ENCODE measurements around the gene AMD1.
"Not testable (repeated sequence)": the region's sequence is repeated elsewhere in the genome, so short reads cannot be mapped to it uniquely, and the experiment has no call there.

The AMD1 gene

DNA sequence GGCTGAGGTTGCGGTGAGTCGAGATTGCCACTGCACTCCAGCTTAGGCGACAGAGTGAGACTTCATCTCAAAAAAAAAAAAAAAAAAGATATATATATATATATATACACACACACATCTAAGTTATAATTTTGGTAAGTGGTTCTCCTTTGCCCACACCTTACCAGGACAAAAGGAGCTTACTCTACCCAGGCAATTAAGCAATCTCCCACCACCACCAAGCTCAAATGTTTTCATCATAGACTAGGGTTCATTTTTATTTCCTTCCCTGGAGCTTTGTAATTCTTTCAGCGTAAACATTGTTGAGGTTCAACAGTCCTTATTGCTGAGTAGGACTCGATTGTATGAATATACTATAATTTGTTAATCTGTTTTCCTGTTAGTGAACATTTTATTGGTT, 23.5 kb downstream of the AMD1 start:
- Histone ChIP-seq H3K36me3 (ENCODE audit: insufficient read depth, low read length) (peaks cover 72% of the 10 kb centered on the region), H3K4me3 (no peak overlapping the region), H3K27ac (peak overlapping the region; percentile 66), H3K9me3 (ENCODE audit: low read depth, low read length) (no peaks in the 10 kb centered on the region), H3K9ac (ENCODE audit: insufficient read length) (no peak overlapping the region)
- DNase-seq (ENCODE audit: low read depth, low spot score), result no peak
- TF ChIP-seq FOXP2 (optimal IDR thresholded peaks at IDR 0.05; ENCODE audit: control extremely low read depth, extremely low read length, insufficient read depth), result no peak
- no peak for TF ChIP-seq EZH2 (IDR thresholded peaks at IDR 0.05)
- no peak; the same call in 1 of the 2 replicates for TF ChIP-seq POLR2AphosphoS5 (IDR thresholded peaks at IDR 0.05; ENCODE audit: borderline replicate concordance, low read depth, low read length)

- Histone ChIP-seq H3K36me3 (ENCODE audit: insufficient read depth, low read length) (peaks cover 52% of the 10 kb centered on the region), H3K9me3 (ENCODE audit: low read depth, low read length) (no peaks in the 10 kb centered on the region; the same call in 1 of the 2 replicates), H3K27ac (no peak overlapping the region), H3K4me3 (no peak overlapping the region), H3K9ac (ENCODE audit: insufficient read length) (no peak overlapping the region)
- DNase-seq (ENCODE audit: low read depth, low spot score), result no peak
- TF ChIP-seq FOXP2 (optimal IDR thresholded peaks at IDR 0.05; ENCODE audit: control extremely low read depth, extremely low read length, insufficient read depth) (no peak), POLR2AphosphoS5 (IDR thresholded peaks at IDR 0.05; ENCODE audit: borderline replicate concordance, low read depth, low read length) (peak; percentile 23; the same call in 1 of the 2 replicates)
Measured at GRCh38 chr6:110900028-110900598, 25.5 kb downstream of the AMD1 start.

- not testable (repeated sequence) for DNase-seq (ENCODE audit: low read depth, low spot score); H3K9me3 ChIP-seq (ENCODE audit: low read depth, low read length); H3K9ac ChIP-seq (ENCODE audit: insufficient read length); H3K27ac ChIP-seq; H3K4me3 ChIP-seq
- peaks cover 38% of the 10 kb centered on the region for H3K36me3 ChIP-seq (ENCODE audit: insufficient read depth, low read length)
Measured at GRCh38 chr6:110901601-110902000, 27.0 kb downstream of the AMD1 start.

DNA sequence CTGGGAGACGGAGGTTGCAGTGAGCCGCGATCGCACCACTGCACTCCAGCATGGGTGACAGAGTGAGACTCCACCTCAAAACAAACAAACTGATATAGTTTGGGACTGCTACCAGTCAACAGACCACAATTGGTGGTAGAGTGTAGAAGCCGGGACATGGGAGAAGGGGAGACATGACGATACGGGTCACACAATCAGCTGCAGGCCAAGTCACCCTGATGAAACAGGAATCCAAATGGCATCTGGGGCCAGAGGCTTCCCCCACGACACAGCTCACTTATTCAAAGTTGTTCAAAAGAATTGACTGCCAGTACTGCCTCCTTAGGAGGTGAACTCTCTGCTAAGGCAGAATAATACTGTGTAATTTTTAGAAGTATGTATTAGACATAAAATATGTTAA, 27.5 kb downstream of the AMD1 start:
- H3K27ac ChIP-seq, result no peak overlapping the region; the same call in 1 of the 2 replicates
- no peak overlapping the region for H3K9ac ChIP-seq (ENCODE audit: insufficient read length)
- DNase-seq (ENCODE audit: low read depth, low spot score), result no peak
- H3K9me3 ChIP-seq (ENCODE audit: low read depth, low read length), result no peaks in the 10 kb centered on the region; the same call in 1 of the 2 replicates
- H3K36me3 ChIP-seq (ENCODE audit: insufficient read depth, low read length), result peaks cover 33% of the 10 kb centered on the region
- TF ChIP-seq POLR2AphosphoS5 (IDR thresholded peaks at IDR 0.05; ENCODE audit: borderline replicate concordance, low read depth, low read length), result peak; percentile 21
- no peak for TF ChIP-seq FOXP2 (optimal IDR thresholded peaks at IDR 0.05; ENCODE audit: control extremely low read depth, extremely low read length, insufficient read depth)
- H3K4me3 ChIP-seq, result no peak overlapping the region

DNA sequence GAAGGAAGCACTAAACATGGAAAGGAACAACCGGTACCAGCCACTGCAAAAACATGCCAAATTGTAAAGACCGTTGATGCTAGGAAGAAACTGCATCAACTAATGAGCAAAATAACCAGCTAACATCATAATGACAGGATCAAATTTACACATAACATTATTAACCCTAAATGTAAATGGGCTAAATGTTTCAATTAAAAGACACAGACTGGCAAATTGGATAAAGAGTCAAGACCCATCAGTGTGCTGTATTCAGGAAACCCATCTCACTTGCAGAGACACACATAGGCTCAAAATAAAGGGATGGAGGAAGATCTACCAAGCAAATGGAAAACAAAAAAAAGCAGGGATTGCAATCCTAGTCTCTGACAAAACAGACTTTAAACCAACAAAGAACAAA, 31.7 kb downstream of the AMD1 start:
- H3K27ac ChIP-seq; H3K36me3 ChIP-seq (ENCODE audit: insufficient read depth, low read length); H3K9me3 ChIP-seq (ENCODE audit: low read depth, low read length); DNase-seq (ENCODE audit: low read depth, low spot score); H3K9ac ChIP-seq (ENCODE audit: insufficient read length); H3K4me3 ChIP-seq: not testable (repeated sequence)

DNA sequence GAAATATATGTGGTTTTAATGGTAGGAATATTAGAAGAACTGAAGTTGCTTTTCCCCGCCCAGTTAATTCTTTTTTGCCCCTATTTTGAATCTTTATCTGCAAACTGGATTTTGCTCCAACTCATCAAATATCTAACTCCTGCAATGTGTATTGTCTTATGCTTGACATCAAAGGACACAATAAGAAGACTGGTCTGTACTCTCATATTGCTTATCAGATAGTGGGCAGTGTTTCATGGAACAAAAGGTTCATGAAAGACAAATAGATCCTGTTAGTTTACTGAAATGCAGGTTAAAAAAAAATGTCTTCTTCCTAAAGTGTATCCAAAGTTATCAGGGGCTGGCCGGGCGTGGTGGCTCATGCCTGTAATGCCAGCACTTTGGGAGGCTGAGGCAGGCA, 56.2 kb downstream of the AMD1 start:
- Histone ChIP-seq H3K9ac (ENCODE audit: insufficient read length) (no peak overlapping the region), H3K4me3 (no peak overlapping the region), H3K36me3 (ENCODE audit: insufficient read depth, low read length) (no peaks in the 10 kb centered on the region), H3K9me3 (ENCODE audit: low read depth, low read length) (no peaks in the 10 kb centered on the region), H3K27ac (no peak overlapping the region)
- no peak for DNase-seq (ENCODE audit: low read depth, low spot score)
- TF ChIP-seq FOXP2 (optimal IDR thresholded peaks at IDR 0.05; ENCODE audit: control extremely low read depth, extremely low read length, insufficient read depth) (no peak), EZH2 (IDR thresholded peaks at IDR 0.05) (no peak), POLR2AphosphoS5 (IDR thresholded peaks at IDR 0.05; ENCODE audit: borderline replicate concordance, low read depth, low read length) (no peak)

DNA sequence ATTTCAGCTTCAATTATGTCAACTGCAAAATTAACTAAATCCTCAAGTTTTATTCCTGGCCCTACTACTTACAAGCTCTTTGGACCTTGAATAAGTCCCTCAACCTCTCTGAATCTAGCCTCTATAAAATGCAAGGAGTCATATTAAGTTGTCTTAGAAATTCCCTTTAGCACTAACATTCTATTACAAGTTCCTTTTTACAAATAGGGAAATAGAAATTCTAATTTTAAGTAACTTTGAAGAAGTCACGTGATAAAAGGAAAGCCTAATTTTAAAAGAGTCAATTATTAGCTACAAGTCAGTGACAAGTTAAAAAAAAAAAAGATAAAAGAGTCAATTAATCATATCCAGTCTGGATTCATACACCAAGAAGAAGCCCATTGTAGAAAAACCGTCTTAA, 59.3 kb downstream of the AMD1 start:
- H3K4me3 ChIP-seq, result no peak overlapping the region
- H3K9me3 ChIP-seq (ENCODE audit: low read depth, low read length), result no peaks in the 10 kb centered on the region
- no peak for DNase-seq (ENCODE audit: low read depth, low spot score)
- TF ChIP-seq POLR2AphosphoS5 (IDR thresholded peaks at IDR 0.05; ENCODE audit: borderline replicate concordance, low read depth, low read length) (no peak), EZH2 (IDR thresholded peaks at IDR 0.05) (no peak), FOXP2 (optimal IDR thresholded peaks at IDR 0.05; ENCODE audit: control extremely low read depth, extremely low read length, insufficient read depth) (no peak)
- no peak overlapping the region for H3K27ac ChIP-seq
- H3K9ac ChIP-seq (ENCODE audit: insufficient read length), result no peak overlapping the region
- H3K36me3 ChIP-seq (ENCODE audit: insufficient read depth, low read length), result no peaks in the 10 kb centered on the region

DNA sequence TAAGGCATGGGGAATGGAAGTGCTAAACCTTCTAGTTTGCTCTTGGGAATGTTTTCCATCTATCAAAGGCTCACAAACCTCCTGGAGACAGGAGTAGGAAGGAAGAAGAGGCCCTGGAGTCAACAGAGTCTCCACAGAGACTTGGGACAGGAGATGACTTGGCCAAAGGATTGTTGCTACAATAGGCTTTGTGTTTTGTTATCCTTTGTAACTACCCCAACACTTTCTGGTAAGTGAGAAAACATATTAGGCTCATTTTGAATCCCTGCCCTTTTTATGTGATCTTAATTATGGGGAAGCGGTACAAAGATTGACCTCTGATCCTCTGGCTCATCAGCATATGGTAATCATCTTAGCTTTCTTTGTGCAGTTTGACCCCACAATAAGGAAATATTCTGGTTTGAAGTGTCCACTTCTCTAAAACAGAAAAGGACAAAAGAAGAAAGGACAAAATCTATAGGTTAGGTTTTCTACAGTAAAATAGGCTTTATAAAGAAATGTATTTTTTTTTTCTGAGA, 59.9 kb downstream of the AMD1 start:
- DNase-seq (ENCODE audit: low read depth, low spot score), result no peak
- Histone ChIP-seq H3K9ac (ENCODE audit: insufficient read length) (no peak overlapping the region), H3K27ac (no peak overlapping the region), H3K9me3 (ENCODE audit: low read depth, low read length) (no peaks in the 10 kb centered on the region), H3K36me3 (ENCODE audit: insufficient read depth, low read length) (no peaks in the 10 kb centered on the region), H3K4me3 (no peak overlapping the region)
- TF ChIP-seq EZH2 (IDR thresholded peaks at IDR 0.05) (no peak), FOXP2 (optimal IDR thresholded peaks at IDR 0.05; ENCODE audit: control extremely low read depth, extremely low read length, insufficient read depth) (no peak), POLR2AphosphoS5 (IDR thresholded peaks at IDR 0.05; ENCODE audit: borderline replicate concordance, low read depth, low read length) (no peak)

DNA sequence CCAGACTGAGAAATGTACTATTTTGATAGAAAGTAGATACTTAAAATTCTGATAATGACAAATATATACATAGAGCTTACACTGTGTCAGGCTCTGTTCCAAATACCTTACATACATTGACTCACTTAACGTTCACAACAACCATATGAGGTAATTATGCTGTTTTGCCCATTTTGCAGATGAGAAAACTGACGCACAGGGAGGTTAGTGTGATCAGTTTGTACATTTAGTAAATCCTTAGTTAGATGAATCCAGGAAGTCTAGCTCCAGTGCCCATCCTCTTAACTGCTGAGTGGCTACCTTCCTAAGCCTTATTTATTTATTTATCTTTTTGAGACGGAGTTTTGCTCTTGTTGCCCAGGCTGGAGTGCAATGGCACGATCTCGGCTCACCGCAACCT, 60.6 kb downstream of the AMD1 start:
- no peaks in the 10 kb centered on the region for H3K36me3 ChIP-seq (ENCODE audit: insufficient read depth, low read length)
- TF ChIP-seq EZH2 (IDR thresholded peaks at IDR 0.05) (no peak), FOXP2 (optimal IDR thresholded peaks at IDR 0.05; ENCODE audit: control extremely low read depth, extremely low read length, insufficient read depth) (no peak), POLR2AphosphoS5 (IDR thresholded peaks at IDR 0.05; ENCODE audit: borderline replicate concordance, low read depth, low read length) (no peak)
- H3K27ac ChIP-seq, result no peak overlapping the region
- H3K9me3 ChIP-seq (ENCODE audit: low read depth, low read length), result no peaks in the 10 kb centered on the region
- no peak overlapping the region for H3K9ac ChIP-seq (ENCODE audit: insufficient read length)
- no peak overlapping the region for H3K4me3 ChIP-seq
- DNase-seq (ENCODE audit: low read depth, low spot score), result no peak

All from SK-N-MC (cell line).